GM21576 (cell line): ENCODE measurements around the gene LMTK3.

Experiments used
- ATAC-seq: cut with Tn5 transposase; IDR thresholded peaks from one replicate; pipeline ENCODE4 v1.9.1; 2021; ENCODE audit warnings: mild to moderate bottlenecking, moderate library complexity; ENCODE audit not compliant: unreplicated experiment

LMTK3 gene

GRCh38 chr19:48475369-48476068, 36.1 kb downstream of the LMTK3 start:
- ATAC-seq: no peak

DNA sequence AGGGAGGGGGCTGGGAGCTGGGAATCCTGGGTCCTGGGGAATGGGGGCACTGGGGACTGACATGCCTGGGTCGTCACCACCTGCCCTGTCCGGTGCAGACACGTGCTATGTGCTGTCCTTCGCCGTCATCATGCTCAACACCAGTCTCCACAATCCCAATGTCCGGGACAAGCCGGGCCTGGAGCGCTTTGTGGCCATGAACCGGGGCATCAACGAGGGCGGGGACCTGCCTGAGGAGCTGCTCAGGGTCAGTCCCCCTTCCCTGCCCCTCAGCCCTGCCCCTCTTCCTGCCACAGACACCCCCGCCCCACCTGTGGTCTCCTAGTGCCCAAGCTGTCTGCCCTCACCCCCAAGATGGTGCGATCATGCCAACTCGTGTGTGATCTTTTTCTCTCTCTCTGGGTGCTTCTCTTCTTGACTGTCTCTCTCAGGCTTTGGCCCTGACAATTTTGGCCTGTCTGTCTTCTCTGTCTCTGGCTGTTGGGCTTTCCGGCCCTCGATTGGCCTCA, 37.5 kb downstream of the LMTK3 start:
- no peak for ATAC-seq

DNA sequence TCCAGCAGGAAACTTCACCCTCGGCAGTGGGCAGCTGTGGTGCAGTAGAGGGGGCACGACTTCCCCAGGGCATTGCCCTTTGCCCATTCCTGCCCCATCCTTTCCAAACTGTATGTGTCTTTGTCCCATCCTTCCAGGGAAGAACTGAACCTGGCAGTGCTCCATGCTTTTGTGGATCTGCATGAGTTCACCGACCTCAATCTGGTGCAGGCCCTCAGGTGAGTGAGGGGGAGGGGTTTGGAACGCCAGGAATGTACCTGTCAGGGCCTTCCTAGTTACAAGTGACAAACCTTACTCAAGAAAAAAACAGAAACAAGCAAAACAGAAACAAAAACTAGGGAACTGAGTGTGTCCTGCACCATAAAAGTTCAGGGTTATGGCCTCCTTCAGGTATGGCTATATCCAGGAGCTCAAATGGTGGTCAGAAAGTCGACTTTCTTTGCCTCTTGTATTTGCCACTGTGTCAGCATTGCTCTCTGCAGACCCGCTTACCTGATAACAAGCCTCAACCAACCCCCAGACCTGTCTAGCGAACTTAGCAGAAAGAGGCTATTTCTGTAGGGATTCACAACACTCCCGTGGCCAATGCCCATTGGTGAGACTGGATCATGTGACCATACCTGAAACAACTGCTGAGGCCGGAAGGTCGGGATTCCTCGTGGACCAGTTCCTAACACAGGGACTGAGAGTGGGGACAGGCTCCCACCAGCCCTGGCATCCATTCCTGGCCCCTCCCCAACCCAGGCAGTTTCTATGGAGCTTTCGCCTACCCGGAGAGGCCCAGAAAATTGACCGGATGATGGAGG, 38.3 kb downstream of the LMTK3 start:
- ATAC-seq: no peak

DNA sequence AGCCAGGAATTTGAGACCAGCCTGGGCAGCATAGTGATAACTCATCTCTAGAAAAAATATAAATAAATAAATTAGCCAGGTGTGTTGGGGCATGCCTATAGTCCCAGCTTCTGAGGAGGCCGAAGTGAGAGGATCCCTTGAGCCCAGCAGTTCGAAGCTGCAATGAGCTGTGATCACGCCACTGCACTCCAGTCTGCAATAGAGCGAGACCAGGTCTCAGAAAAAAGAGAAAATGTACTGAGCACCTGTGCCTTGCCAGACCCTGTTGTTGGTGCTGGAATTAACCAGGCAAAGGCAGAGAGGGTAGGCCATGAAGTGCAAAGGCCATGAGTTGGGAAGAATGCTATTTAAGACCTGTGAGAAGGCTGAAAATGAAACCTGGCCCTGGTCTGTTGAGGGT, 39.8 kb downstream of the LMTK3 start:
- no peak for ATAC-seq

DNA sequence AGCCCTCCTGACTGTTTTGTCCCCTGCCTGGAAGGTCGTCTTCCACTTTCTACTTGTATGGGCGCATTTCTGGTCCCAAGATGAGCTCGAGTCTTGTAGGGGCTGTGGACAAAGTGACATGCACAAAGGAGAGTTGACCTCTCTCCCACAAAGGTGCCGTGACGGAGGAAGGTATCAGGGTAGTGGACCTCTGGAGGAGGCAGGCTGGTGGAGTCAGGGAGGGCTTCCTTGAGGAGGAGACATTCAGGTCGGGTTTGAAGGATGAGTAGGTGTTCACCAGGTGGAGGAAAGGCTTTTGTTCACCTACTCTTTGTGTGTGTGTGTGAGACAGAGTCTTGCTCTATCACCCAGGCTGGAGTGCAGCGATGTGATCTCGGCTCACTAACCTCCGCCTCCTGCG, 40.8 kb downstream of the LMTK3 start:
- no peak for ATAC-seq

- no peak for ATAC-seq
Measured at GRCh38 chr19:48469934-48470680, 41.5 kb downstream of the LMTK3 start.

- no peak for ATAC-seq
Measured at GRCh38 chr19:48469289-48469881, 42.2 kb downstream of the LMTK3 start, which contains the start of gene CYTH2. CYTH2 (plus strand) TSS chr19:48469369; CDS start chr19:48469508, 139 bp downstream.

DNA sequence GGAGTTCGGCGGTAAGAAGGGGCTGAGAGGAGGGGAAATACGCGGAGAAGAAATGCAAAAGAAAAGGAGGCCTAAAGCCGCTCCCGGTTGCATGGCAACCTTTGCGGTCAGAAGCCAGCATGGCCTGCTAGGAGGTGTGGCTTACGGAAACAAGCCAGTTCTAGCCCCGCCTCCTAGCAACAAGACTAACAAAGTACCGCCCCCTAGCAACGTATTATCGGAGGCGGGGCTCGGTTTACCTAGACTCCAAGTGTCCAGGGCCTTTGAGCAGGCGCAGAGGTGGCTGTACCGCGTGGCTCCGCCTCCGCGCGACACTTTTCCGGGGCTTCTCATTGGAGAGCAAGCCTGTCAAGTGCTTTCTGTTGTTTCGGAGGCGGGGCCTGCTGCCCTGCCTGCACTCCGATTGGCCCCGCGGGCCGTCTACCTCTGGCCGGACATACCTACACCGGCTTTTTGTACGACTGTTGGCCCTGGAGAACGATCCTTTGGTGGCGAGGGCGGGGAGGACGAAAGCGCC, 42.8 kb downstream of the LMTK3 start:
- ATAC-seq: peak; percentile 85

GRCh38 chr19:48466561-48467325, 44.9 kb downstream of the LMTK3 start:
- no peak for ATAC-seq

DNA sequence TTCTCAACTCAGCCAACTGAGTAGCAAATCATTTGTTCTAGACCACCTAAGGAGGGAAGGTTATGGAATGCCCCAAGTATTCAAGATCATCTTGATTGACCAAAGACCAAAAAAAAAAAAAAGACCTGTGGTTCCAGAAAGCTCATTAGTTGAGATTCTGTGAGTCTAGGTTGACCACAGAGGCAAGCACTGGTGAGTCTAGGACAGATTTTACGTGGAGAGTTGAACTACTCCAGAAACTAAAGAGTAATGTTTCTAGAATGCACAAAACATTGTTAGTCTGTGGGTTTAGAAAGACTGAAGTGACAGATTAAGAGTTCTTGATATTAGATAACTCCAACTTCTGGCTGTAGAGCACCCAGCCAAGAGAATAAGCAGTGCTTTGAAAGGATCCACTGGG, 46.4 kb downstream of the LMTK3 start:
- ATAC-seq: no peak

DNA sequence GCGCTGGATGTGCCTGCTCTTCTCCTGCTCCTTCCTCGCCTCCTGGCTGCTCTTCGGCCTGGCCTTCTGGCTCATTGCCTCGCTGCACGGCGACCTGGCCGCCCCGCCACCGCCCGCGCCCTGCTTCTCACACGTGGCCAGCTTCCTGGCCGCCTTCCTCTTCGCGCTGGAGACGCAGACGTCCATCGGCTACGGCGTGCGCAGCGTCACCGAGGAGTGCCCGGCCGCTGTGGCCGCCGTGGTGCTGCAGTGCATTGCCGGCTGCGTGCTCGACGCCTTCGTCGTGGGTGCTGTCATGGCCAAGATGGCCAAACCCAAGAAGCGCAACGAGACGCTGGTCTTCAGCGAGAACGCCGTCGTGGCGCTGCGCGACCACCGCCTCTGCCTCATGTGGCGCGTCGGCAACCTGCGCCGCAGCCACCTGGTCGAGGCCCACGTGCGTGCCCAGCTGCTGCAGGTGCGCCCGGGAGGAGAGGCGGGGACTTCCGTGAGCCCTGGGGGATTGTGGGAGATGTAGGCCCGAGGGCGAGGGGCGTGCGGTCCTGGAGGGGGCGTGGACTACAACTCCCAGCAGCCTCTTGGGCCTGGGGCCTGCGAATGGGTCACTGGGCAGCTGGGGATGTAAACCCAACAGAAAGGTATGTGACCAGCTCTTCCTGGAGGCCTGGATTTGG, 49.5 kb downstream of the LMTK3 start:
- no peak for ATAC-seq

DNA sequence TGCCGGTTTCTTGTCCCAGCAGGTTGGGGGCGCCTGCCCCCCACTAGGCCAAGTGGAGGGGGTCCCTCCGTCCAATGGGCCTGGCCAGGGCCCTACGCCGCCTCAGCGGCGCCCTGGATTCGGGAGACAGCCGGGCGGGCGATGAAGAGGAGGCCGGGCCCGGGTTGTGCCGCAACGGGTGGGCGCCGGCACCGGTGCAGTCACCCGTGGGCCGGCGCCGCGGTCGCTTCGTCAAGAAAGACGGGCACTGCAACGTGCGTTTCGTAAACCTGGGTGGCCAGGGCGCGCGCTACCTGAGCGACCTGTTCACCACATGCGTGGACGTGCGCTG, 50.0 kb downstream of the LMTK3 start:
- ATAC-seq: no peak

GRCh38 chr19:48458016-48458415, 53.6 kb downstream of the LMTK3 start:
- ATAC-seq: no peak

- ATAC-seq: no peak
Measured at GRCh38 chr19:48456864-48457263, 54.8 kb downstream of the LMTK3 start.

- no peak for ATAC-seq
Measured at GRCh38 chr19:48455908-48456562, 55.6 kb downstream of the LMTK3 start.

GRCh38 chr19:48455171-48455907, 56.3 kb downstream of the LMTK3 start, which contains the start of gene KCNJ14:
KCNJ14 (plus strand) TSS chr19:48455574; CDS start chr19:48461725, 6,151 bp downstream.
- ATAC-seq: no peak

DNA sequence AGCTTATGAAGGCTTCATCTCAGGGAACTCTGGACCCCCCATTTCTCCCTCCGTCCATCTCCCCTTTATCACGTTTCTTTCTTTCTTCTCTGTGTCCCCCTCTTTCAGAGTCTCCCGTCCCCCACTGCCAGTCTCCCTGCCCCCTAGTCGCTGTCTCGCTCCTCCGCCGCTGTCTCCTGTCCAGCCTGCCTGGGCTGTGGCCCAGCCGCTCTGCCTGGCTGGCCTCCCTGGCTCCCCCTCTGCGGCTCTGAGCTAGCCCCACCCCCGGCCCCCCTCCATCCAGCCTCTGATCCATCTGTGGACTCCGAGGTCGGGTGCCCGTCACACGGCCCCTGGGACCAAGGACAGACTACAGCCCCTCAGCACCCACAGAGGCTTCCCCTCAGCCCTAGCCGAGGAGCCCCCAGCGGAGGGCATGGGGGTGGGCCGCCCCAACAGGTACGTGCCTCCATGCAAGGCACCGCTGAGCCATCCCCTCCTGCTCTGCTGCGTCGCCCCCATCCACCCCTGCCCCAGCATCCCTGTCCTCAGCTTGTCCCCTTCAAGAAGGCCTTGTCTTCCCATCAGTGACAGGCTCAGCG, 57.4 kb downstream of the LMTK3 start:
- ATAC-seq: no peak
